ENCODE data around the gene SEMG2.

Gene SEMG2, protein sequence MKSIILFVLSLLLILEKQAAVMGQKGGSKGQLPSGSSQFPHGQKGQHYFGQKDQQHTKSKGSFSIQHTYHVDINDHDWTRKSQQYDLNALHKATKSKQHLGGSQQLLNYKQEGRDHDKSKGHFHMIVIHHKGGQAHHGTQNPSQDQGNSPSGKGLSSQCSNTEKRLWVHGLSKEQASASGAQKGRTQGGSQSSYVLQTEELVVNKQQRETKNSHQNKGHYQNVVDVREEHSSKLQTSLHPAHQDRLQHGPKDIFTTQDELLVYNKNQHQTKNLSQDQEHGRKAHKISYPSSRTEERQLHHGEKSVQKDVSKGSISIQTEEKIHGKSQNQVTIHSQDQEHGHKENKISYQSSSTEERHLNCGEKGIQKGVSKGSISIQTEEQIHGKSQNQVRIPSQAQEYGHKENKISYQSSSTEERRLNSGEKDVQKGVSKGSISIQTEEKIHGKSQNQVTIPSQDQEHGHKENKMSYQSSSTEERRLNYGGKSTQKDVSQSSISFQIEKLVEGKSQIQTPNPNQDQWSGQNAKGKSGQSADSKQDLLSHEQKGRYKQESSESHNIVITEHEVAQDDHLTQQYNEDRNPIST

DNA sequence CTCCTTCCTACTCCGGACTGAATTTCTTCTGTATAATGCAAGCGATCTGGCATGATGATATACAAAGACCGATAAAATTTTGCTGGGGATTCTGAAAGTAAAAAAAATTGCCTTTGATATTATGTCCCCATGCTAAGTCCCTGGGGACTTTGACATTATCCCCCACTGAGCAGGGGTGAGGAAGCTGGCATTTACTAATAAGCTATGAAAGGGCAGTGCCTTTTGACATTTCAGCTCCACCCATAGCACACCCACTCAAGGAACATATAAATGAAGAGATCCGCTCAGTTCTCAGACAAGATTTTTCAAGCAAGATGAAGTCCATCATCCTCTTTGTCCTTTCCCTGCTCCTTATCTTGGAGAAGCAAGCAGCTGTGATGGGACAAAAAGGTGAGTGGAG lies at the start of gene SEMG2:
SEMG2 (plus strand) TSS at position 298 of the 400 bp plus-strand sequence; CDS start at position 315, 17 bp downstream.
- DNase-seq, result no peak

DNA sequence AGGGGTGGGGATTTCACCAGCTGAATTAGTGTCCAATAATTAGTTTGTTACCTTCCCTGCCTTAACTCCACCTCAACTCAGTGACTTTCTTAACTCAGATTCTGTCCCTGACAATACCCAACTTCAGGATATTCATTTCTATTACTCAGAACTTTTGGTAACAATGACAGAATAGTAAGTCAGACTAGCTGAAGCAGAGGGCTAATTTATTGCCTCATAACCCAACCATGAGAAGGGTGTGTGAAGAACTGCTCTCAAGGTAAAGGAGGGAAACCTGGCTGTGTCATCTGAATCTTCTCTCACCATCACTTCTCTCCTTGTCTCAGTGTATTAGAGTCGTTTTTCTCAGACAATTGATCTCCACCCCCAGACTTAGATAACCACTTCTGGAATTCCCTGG lies 47.7 kb upstream of the SEMG2 start:
- no peak for DNase-seq

DNA sequence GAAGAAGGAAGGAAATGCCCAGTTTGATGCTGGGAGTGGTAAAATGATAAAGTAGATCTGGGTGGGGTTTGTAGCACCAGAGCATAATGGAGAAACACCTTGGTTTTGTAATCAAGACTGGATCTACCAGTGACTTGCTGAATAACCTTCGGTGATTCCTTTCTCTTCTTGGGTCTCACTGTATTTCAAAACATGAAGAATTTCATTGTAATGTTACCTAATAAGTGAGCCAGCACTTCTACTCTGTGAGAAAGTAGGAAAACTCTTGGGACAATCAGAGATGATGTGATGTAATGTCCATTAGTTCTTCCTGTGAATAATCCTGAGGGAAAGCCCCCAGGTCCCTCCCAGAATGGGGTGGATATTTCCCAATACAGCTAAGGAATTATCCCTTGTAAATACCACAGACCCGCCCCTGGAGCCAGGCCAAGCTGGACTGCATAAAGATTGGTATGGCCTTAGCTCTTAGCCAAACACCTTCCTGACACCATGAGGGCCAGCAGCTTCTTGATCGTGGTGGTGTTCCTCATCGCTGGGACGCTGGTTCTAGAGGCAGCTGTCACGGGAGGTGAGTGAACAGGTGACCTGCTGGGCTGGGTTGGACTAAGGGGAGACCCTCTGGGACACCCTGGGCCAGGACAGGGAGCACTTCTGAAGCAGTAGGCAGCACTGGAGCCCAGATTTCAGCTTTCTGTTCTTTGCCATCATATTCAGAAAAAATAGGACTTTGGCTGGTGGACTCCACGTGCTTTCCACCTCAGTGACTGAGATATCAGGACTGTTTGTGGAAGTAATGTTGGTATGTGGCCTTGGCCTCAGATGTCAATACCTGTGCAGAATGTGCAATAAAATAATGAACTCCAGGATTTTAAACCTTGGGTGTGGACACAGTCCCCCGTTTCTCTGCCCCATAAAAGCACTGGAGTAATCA lies 46.5 kb upstream of the SEMG2 start, which contains the start of gene PI3:
PI3 (plus strand) TSS at position 469 of the 931 bp plus-strand sequence; CDS start at position 490, 21 bp downstream.
- no peak for DNase-seq

DNA sequence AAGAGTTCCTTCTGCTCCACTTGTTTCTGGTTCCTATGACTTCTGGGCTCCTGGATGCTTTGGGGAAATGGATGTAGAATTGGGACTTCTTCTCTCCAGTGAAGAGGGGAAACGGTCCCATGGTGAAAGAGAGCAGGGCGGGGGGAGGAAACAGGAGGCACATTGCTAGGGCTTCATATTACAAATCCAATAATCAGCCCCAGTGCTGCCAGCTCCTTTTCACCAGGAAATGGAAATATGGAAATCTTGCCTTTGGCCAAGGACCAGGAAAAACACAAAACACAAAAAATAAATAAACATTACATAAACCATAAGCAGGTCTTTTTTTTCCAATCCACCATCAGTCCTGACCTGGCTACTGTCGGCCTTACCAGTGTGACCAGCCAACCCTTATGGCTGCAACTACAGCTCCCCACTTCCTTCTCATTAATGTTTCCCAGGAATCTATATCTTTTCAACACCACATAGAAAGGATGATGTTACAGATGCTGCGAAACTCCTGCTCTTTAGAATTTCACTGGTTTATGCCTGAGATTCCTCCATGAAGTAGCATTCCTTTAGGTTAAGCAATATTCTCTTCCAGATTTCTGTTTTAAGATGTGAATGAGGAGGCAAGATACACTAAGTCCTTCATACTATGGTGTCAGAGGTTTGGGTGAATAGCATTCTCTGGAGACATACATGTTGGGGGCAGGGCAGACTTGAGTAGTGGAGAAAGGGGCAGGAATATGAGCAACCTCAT lies 44.5 kb upstream of the SEMG2 start:
- DNase-seq, result no peak

DNA sequence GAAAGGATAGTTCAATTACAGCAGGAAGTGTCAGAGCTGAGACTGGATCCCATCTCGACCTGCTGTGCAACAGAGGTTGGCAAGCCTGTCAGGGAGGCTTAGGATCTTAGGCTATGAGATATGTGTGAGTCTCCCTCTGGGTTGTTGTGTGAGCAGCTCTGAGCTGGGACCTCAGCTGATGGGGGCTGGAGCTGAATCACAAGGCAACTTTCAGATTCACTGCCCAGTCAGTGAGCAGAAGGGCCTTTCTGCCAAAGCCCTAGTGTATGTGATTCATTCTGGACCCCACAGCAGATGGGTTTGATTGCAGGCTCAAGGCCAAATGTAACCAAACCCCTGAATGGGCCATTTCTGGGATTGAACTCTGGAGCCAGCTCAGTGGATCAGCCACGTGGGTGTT lies 42.0 kb upstream of the SEMG2 start:
- DNase-seq, result no peak

DNA sequence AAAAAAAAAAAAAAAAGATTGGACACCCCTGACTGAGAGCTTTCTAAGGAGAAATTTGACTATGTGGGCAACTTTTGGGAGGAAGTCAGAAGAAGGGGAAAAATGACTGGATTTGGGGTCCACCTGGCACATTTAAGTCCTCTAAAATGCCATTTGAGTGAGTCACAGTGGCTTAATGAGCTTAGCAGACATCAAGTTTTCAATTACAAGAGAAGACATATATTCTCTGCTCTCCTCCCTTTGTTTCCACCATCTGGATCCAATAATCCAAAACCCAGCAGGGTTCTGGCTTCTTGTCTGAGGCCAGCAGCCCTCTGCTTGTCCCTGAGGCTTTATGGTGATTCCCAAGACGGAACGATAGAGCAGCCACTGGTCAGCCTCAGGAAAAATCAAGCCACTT lies 39.5 kb upstream of the SEMG2 start:
- no peak for DNase-seq

DNA sequence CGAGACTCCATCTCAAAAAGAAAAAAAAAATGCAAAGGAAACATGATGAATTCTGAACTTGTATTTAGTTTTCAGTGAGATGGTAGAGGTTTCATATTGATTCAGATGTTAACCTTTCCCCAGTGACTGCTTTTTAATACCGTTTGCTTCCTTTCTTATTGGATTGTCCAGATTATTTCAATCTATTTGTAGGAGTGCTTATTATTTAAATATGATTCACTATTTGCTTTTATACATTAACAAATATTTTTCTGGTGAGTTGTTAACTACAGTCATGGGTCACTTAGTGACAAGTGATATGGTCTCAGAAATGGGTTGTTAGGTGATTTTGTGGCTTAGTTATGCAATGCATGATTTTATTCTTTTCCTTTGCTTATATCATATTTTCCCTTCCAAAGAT lies 38.1 kb upstream of the SEMG2 start:
- no peak for DNase-seq

DNA sequence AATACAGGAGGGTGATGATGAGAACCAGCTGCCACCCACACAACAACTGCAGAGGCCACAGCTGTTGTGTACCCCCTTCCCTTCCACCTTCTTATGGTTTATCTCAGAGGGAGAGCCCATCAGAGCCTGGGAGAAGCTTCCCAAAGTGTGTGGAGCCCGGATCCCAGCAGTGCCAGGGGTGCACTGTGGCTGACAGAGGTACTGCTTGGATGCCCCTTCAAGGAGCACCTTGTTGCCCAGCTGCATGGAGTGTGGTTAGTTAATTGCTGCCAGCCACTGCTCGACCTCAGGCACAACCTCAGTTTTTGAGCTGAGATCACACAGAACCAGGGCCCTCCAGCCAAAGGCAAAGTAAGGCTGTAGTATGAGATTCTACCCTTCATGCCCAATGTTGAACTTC lies 33.5 kb upstream of the SEMG2 start:
- DNase-seq, result no peak

DNA sequence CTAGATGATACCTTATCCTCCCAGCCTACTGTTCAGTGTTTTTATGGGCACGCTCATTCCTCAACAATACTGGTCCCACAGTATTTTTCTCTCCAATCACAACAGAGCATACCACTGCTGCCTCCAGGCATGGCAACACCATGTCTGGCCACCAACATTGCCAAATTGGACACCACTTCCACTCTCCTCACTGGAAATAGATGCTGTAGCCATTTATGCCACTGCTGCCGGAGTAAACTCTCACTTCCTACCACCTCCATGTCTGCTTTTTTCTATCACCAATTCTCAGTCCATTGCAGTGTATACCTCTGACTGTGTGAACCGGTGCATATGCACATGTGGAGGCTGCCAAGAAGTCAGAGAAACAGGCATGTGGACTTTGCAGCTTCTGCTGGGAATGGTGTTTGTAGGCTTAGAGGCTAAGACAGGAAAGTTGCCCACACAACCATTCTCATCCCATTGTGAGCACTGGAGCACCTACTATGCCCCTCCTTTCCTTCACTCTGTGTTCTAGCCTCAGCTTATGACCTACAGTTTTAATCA lies 32.0 kb upstream of the SEMG2 start:
- DNase-seq, result no peak

DNA sequence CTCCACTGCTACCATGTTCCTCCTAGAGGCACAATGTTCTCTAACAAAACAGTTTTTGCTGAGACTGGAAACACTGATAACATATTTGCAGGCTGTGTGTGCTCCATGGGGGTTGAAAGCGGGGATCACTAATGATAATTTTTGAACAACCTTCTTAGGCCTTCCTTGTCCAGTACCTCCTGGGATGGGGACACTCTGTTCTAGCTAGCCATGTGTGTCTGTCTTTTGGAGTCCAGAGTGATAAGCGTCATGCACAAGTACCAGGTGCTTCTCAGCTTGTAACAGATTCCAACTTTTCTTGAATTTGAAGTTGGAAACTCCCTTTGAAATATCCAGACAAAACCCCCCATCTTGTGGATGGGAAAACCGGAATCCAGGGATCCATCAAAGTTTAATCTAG lies 31.3 kb upstream of the SEMG2 start:
- no peak for DNase-seq

DNA sequence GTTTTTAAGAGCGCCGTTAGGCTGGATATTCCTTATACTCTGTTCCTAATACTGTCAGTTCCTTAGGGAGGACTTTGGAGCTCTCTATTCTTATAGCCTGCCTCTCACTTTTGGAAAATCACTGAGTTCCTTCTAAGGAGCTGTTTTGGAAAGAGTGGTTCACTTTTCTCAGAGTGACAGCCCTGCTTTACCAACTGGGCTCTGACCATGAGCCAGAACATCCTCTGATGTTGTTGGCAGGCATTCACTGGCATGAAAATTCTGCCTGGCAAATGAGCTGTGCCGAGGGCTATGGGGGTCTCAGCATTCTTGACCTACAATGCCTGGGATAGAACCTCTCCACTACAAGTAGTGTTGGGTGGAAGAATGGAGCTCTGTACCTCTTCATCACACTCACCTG lies 29.2 kb upstream of the SEMG2 start:
- no peak for DNase-seq

DNA sequence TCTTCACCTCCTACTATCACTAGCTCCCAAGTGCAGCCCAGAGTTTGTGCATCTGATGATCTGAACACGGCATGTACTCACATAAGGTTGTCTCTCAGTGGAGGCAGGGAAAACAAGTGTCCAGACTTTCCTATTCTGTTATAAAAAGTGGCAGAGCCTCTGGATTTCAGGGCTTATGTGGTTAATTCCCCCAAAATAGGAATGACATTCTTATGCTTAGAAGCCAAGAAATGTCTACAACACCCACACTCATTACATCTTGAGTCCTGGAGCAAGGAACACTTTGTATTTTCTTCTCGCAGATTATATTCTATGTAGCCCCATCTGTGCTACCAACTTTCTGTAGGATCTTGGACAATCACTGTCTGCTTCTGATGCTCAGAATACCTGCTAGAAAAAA lies 27.8 kb upstream of the SEMG2 start:
- no peak for DNase-seq

DNA sequence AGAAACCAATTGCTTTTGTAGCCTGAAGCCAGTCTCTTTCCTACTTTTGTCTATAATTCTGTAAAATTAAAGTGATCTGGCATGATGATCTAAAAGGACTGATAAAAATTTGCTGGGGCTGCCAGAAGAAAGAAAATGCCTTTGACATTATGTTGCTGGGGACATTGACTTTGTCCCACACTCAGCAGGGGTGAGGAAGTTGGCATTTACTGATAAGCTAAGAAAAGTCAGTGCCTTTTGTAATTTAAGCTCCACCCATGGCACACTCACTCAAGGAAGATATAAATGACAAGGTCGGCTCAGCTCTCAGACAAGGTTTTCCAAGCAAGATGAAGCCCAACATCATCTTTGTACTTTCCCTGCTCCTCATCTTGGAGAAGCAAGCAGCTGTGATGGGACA lies 14.4 kb upstream of the SEMG2 start, which contains the start of gene SEMG1:
SEMG1 (plus strand) TSS at position 309 of the 400 bp plus-strand sequence; CDS start at position 330, 21 bp downstream.
- DNase-seq, result no peak

DNA sequence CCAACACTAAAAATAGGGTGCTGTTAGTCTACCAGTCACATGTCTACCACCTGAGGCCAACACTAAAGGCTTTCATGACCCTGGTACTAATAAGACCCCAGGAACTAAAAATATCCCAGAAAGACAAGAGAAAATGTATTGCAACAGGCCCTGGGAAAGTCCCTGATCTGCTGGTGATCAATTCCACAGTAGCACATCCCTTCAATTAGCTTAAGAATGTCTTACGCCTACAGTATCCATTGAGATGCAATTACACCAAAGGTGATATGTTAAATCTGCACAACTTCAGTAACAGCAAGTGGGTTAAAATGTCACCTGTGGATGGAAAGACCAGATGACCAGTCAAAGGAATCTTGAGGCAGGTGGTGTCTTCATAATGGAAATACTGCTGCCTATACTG lies 11.2 kb upstream of the SEMG2 start:
- no peak for DNase-seq

DNA sequence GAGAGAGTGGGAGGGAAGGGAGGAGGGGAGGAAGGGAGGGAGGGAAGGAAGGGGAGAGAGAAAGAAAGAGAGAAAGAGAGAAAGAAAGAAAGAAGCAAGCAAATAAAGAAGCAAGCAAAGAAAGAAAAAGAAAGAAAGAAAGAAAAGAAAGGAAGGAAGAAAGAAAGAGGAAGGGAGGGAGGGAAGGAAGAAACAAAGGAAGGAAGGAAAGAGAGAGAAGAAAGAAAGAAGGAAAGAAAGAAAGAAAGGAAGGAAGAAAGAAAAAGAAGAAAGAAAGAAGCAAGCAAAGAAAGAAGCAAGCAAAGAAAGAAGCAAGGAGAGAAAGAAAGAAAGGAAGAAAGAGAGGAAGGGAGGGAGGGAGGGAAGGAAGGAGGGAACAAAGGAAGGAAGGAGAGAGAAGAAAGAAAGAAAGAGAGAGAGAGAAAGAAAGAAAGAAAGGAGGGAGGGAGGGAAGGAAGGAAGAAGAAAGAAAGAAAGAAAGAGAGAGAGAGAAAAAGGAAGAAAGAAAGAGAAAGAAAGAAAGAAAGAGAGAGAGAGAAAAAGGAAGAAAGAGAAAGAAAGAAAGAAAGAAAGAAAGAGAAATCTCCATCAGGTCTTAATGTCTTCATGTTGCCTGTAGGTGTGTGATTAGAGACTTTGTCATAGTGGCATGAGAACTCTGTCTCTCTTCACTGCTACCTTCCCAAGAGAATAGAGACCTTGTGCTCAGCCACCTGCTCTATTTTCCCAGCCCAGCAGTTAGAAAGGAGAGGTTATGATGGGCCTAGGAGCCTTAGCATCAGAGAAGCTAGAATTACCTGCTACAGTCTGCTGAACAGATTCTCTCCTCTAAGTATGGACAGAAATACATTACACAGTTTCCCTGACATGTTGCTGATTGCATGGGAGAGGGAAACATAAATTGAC lies 9.4 kb upstream of the SEMG2 start:
- DNase-seq, result peak in 1 of 3 experiments; percentile 33

DNA sequence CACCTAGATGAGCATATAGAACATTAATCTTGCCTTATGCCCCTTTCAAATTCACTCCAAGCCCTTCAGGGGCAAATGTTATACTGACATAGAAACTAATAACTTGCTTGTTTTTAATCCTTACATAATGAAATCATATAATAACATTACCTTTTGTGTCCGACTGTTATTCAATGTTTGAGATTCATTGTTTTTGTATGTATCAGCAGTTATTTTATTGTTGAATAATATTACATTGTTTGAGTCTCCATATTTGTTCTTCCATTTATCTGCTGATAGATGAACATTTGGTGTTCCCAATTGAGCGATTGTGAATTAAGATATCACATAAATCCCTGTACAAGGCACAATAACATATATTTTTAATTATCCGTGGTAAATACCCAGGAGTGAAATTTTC lies 8.3 kb upstream of the SEMG2 start:
- DNase-seq, result no peak

DNA sequence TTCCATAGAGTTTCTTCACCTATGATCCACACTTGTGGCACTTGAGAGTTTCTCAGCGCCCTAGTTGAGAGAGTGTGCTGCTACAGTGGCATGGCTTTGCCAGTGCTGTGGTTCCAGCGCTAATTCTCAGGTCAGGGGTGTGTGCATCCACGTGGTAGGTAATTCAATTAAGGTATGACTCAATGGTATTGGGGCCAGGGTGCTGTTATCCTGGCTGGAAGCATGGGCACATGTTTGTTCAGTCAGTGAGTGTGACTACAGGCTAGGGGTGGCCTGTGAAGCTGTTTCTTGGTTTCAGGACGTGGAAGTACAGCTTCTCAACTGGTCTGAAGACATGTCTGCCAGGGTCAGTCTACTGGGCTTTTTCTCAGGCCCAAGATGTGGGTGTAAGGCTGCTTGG lies 3.0 kb upstream of the SEMG2 start:
- DNase-seq, result no peak

DNA sequence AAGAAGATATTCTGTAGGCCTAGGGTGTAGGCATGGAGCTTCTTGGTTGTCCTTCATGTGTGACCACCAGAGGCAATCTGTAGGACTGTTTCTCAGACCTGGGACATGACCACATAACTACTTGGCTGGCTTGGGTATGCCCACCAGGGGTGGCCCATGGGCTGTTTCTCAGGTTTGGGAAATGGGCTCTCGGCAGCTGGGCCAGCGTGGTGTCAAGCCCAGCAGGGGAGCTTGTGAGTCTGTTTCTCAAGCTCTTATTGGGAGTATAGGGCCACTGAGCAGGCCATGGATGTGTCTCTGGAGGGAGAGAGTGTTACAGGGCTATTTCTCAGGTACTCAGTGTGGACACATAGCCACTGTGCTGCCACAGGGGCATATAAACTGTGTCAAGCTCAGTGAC lies 2.5 kb upstream of the SEMG2 start:
- DNase-seq, result no peak

DNA sequence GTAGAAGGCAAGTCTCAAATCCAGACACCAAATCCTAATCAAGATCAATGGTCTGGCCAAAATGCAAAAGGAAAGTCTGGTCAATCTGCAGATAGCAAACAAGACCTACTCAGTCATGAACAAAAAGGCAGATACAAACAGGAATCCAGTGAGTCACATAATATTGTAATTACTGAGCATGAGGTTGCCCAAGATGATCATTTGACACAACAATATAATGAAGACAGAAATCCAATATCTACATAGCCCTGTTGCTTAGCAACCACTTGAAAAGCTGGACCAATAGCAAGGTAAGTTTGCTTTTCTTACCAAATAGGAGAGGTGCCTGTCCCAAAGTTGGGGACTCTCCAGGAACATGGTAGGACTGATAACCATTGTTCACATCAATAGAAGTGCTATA lies 2.0 kb downstream of the SEMG2 start:
- DNase-seq, result peak in 1 of 3 experiments; percentile 55

DNA sequence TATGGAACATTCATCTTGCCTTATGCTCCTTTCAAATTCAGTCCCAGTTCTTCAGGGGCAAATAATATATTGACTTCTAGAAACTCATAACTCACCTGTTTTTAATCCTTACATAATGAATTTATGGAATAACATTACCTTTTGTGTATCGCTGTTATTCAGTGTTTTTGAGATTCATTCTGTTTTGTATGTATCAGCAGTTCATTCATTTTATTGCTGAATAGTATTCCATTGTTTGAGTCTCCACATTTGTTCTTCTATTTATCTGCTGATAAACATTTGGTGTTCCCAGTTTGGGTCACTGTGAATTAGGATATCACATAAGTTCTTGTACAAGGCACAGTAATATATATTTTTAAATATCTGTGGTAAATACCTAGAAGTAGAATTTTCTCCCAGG lies 5.1 kb downstream of the SEMG2 start:
- no peak for DNase-seq

All from NCI-H1417 (cell line).